GM13977 (cell line): ENCODE results near the gene GLUD1.

ENCODE experiments used
- DNase-seq: peaks from one replicate; pipeline ENCODE4 v3.0.0; 2012; ENCODE audit warnings: low spot score
- CTCF ChIP-seq: IDR thresholded peaks from 2 replicates; pipeline ENCODE4 v1.5.1; 2012; ENCODE audit warnings: mild to moderate bottlenecking, control low read depth; ENCODE audit not compliant: insufficient read depth; ENCODE audit errors: extremely low read depth, missing control alignments
- in situ Hi-C: fragments of 300-500 bp; cut with MboI; formaldehyde crosslinking; loops from one replicate; pipeline ENCODE4 v1.12.0; 2022; ENCODE audit warnings: low sequenced_read_pairs, low pct_unique_long_range_greater_than_20kb, mixed read lengths, inconsistent platforms; ENCODE audit not compliant: unreplicated experiment

Gene GLUD1

GRCh38 chr10:87060280-87060928 is 34.2 kb downstream of the GLUD1 start:
- no peak for TF ChIP-seq CTCF
- in situ Hi-C loops: no loop called here
- no peak for DNase-seq

DNA sequence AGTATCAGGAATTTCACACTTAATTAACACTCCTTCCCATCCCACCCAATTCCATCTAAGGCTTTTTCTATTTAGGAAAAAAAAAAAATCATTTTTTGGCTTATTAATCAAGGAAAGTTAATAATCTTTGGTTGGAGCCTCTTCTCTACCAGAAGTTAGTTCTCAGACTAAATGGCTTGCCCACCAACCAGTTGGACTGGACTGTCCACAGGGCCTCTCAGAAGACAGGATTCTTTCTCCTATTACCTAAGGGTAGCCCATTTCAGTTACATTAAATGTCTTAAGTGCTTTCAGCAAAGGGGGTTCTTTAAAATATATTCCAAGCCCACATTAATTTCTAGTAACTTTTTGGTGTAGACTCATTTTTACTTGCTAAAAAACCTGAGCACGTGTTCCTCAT is 35.2 kb downstream of the GLUD1 start:
- no peak for TF ChIP-seq CTCF
- in situ Hi-C loops: no loop called here
- no peak for DNase-seq

- no peak for DNase-seq
- in situ Hi-C loops: no loop called here
- no peak for TF ChIP-seq CTCF
These were observed 36.5 kb downstream of the GLUD1 start for GRCh38 chr10:87058171-87058570.

GRCh38 chr10:87054373-87055295 is 40.0 kb downstream of the GLUD1 start:
- peak; percentile 8 for TF ChIP-seq CTCF
- in situ Hi-C loops: no loop called here
- DNase-seq: peak; percentile 19

DNA sequence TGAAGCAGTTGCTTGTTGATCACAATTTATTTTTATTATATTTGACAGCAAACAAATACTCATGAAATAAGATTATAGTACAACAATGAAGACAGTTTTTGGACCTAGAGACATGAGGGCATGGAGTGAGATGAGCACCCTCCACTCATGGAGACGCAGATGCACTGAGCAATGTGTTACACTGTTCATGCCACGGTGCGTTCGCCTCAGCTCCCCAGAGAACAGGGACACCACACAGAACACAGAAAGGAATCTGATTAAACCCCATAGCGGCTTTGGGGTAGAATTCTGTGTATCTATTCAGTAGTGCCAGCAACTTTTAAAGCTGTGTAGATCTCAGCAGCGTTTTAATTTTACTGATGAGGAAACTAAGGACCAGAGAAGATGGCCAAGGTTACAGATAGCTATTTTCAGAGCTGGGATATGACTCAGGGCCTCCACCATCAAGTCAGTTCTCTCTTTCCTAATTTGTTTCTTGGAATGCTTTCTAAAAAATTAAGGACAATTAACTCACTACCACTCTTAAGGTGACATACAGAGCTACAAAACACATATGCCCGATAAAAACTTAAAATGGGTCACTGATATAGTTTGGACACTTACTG is 41.0 kb downstream of the GLUD1 start:
- in situ Hi-C loops: no loop called here
- no peak for DNase-seq

More for the DNA sequence above, 41.0 kb downstream of the GLUD1 start:
- no peak for TF ChIP-seq CTCF
